ACC112 (cell line): ENCODE results near the gene LMOD1.
"Not testable (repeated sequence)": the region's sequence is repeated elsewhere in the genome, so short reads cannot be mapped to it uniquely, and the experiment has no call there.

Experiments used
- H2AFZ ChIP-seq: fragments of 200-600 bp; sonication (generic); one replicate; pipeline ENCODE4 v1.6.0; 2017; ENCODE audit warnings: antibody characterized with exemption, low read length; ENCODE audit not compliant: unreplicated experiment
- H3K27ac ChIP-seq: fragments of 200-600 bp; sonication (generic); 2 replicates; pipeline ENCODE4 v1.5.1; 2014; ENCODE audit warnings: low read depth, mild to moderate bottlenecking, antibody characterized with exemption, low read length, moderate library complexity
- H3K27me3 ChIP-seq: fragments of 200-600 bp; sonication (generic); 2 replicates; pipeline ENCODE4 v1.6.1; 2014; ENCODE audit warnings: mild to moderate bottlenecking, antibody characterized with exemption, low read length, moderate library complexity, mixed read lengths; ENCODE audit not compliant: insufficient read depth
- H3K36me3 ChIP-seq: fragments of 200-600 bp; sonication (generic); 2 replicates; pipeline ENCODE4 v1.6.1; 2016; ENCODE audit warnings: mild to moderate bottlenecking, antibody characterized with exemption, low read length, moderate library complexity, mixed read lengths; ENCODE audit not compliant: insufficient read depth
- H3K4me1 ChIP-seq: fragments of 200-600 bp; sonication (generic); one replicate; pipeline ENCODE4 v1.6.1; 2016; ENCODE audit warnings: low read length, mixed read lengths; ENCODE audit not compliant: insufficient read depth, unreplicated experiment, control insufficient read depth
- H3K4me3 ChIP-seq: fragments of 200-600 bp; sonication (generic); 2 replicates; pipeline ENCODE4 v1.5.1; 2014; ENCODE audit warnings: mild to moderate bottlenecking, low read depth, low read length
- H3K79me2 ChIP-seq: fragments of 200-600 bp; sonication (generic); one replicate; pipeline ENCODE4 v1.6.0; 2016; ENCODE audit warnings: low read length; ENCODE audit not compliant: control insufficient read depth, unreplicated experiment, insufficient read depth

LMOD1 gene

GRCh38 chr1:201901036-201901435, 45.3 kb downstream of the LMOD1 start:
- not testable (repeated sequence) for H3K27me3 ChIP-seq, H2AFZ ChIP-seq, H3K36me3 ChIP-seq, H3K27ac ChIP-seq, H3K4me3 ChIP-seq, H3K79me2 ChIP-seq
- H3K4me1 ChIP-seq: peaks cover 52% of the 10 kb centered on the region

- Histone ChIP-seq H2AFZ (no peak overlapping the region), H3K27ac (no peak overlapping the region), H3K4me3 (no peak overlapping the region), H3K36me3 (no peaks in the 10 kb centered on the region), H3K79me2 (no peaks in the 10 kb centered on the region), H3K4me1 (peaks cover 50% of the 10 kb centered on the region), H3K27me3 (no peaks in the 10 kb centered on the region)
Observed at GRCh38 chr1:201900476-201900875, 45.9 kb downstream of the LMOD1 start.

- Histone ChIP-seq H3K4me1 (peaks cover 44% of the 10 kb centered on the region), H3K4me3 (no peak overlapping the region), H3K36me3 (no peaks in the 10 kb centered on the region), H3K27me3 (no peaks in the 10 kb centered on the region), H3K79me2 (no peaks in the 10 kb centered on the region), H3K27ac (no peak overlapping the region), H2AFZ (no peak overlapping the region)
Observed at GRCh38 chr1:201899683-201900429, 46.5 kb downstream of the LMOD1 start.

- peaks cover 36% of the 10 kb centered on the region for H3K4me1 ChIP-seq
- H3K79me2 ChIP-seq: no peaks in the 10 kb centered on the region
- no peak overlapping the region for H3K27ac ChIP-seq
- no peak overlapping the region for H2AFZ ChIP-seq
- H3K36me3 ChIP-seq: no peaks in the 10 kb centered on the region
- no peaks in the 10 kb centered on the region for H3K27me3 ChIP-seq
- H3K4me3 ChIP-seq: no peak overlapping the region
Observed at GRCh38 chr1:201898992-201899391, 47.4 kb downstream of the LMOD1 start.

GRCh38 chr1:201898240-201898894, 48.0 kb downstream of the LMOD1 start:
- no peaks in the 10 kb centered on the region for H3K36me3 ChIP-seq
- no peak overlapping the region for H3K4me3 ChIP-seq
- peaks cover 30% of the 10 kb centered on the region for H3K4me1 ChIP-seq
- H3K27me3 ChIP-seq: no peaks in the 10 kb centered on the region
- H2AFZ ChIP-seq: no peak overlapping the region
- H3K79me2 ChIP-seq: no peaks in the 10 kb centered on the region
- H3K27ac ChIP-seq: no peak overlapping the region

- Histone ChIP-seq H3K27me3 (no peaks in the 10 kb centered on the region), H3K79me2 (no peaks in the 10 kb centered on the region), H3K27ac (no peak overlapping the region), H3K4me3 (no peak overlapping the region), H3K36me3 (no peaks in the 10 kb centered on the region), H3K4me1 (peaks cover 16% of the 10 kb centered on the region), H2AFZ (no peak overlapping the region)
Observed at GRCh38 chr1:201896951-201897391, 49.4 kb downstream of the LMOD1 start.

- H3K4me3 ChIP-seq: no peak overlapping the region
- H2AFZ ChIP-seq: no peak overlapping the region
- no peak overlapping the region for H3K27ac ChIP-seq
- H3K36me3 ChIP-seq: no peaks in the 10 kb centered on the region
- H3K79me2 ChIP-seq: no peaks in the 10 kb centered on the region
- peaks cover 14% of the 10 kb centered on the region for H3K4me1 ChIP-seq
- H3K27me3 ChIP-seq: no peaks in the 10 kb centered on the region
Observed at GRCh38 chr1:201895913-201896807, 50.2 kb downstream of the LMOD1 start.

GRCh38 chr1:201895120-201895665, 51.2 kb downstream of the LMOD1 start:
- Histone ChIP-seq H2AFZ (no peak overlapping the region), H3K27ac (no peak overlapping the region), H3K79me2 (no peaks in the 10 kb centered on the region), H3K27me3 (no peaks in the 10 kb centered on the region), H3K4me1 (peaks cover 14% of the 10 kb centered on the region), H3K4me3 (no peak overlapping the region), H3K36me3 (no peaks in the 10 kb centered on the region)

- no peaks in the 10 kb centered on the region for H3K36me3 ChIP-seq
- no peaks in the 10 kb centered on the region for H3K79me2 ChIP-seq
- no peak overlapping the region for H3K4me3 ChIP-seq
- H3K27me3 ChIP-seq: no peaks in the 10 kb centered on the region
- H2AFZ ChIP-seq: no peak overlapping the region
- H3K4me1 ChIP-seq: peaks cover 16% of the 10 kb centered on the region
- no peak overlapping the region for H3K27ac ChIP-seq
Observed at GRCh38 chr1:201894343-201895119, 51.8 kb downstream of the LMOD1 start.

- H3K27me3 ChIP-seq: no peaks in the 10 kb centered on the region
- peaks cover 22% of the 10 kb centered on the region for H3K4me1 ChIP-seq
- no peak overlapping the region for H3K27ac ChIP-seq
- H3K36me3 ChIP-seq: no peaks in the 10 kb centered on the region
- no peaks in the 10 kb centered on the region for H3K79me2 ChIP-seq
- no peak overlapping the region for H3K4me3 ChIP-seq
- no peak overlapping the region for H2AFZ ChIP-seq
Observed at GRCh38 chr1:201893431-201893830, 52.9 kb downstream of the LMOD1 start.
